ENCODE measurements around the gene CMYA5.
A peak's percentile ranks its signal among the peaks of the same experiment; 100 is the strongest.
"Not testable (repeated sequence)": the region's sequence is repeated elsewhere in the genome, so short reads cannot be mapped to it uniquely, and the experiment has no call there.

The CMYA5 gene

DNA sequence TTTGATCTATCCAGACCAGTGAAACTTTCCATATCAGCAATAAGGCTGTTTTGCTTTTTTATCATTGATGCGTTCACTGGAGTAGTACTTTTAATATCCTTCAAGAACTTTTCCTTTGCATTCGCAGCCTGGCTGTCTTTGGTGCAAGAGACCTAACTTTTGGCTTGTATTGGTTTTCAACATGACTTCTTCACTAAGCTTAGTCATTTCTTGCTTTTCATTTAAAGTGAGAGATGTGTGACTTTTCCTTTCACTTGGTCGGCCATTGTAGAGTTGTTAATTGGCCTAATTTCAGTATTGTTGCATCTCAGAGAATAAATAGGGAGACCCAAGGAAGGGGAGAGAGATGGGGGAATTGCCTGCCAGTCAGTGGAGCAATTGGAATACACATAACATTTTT, 26.4 kb upstream of the CMYA5 start:
- no peak for DNase-seq
- H3K36me3 ChIP-seq: peaks cover 4% of the 10 kb centered on the region
- H3K27ac ChIP-seq: no peak overlapping the region
- TF ChIP-seq, protein P1, sequence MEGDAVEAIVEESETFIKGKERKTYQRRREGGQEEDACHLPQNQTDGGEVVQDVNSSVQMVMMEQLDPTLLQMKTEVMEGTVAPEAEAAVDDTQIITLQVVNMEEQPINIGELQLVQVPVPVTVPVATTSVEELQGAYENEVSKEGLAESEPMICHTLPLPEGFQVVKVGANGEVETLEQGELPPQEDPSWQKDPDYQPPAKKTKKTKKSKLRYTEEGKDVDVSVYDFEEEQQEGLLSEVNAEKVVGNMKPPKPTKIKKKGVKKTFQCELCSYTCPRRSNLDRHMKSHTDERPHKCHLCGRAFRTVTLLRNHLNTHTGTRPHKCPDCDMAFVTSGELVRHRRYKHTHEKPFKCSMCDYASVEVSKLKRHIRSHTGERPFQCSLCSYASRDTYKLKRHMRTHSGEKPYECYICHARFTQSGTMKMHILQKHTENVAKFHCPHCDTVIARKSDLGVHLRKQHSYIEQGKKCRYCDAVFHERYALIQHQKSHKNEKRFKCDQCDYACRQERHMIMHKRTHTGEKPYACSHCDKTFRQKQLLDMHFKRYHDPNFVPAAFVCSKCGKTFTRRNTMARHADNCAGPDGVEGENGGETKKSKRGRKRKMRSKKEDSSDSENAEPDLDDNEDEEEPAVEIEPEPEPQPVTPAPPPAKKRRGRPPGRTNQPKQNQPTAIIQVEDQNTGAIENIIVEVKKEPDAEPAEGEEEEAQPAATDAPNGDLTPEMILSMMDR (IDR thresholded peaks at IDR 0.05; ENCODE audit: low read depth, low read length): no peak
- H3K4me3 ChIP-seq (ENCODE audit: low read depth, low read length): no peak overlapping the region
- no peaks in the 10 kb centered on the region for H3K9me3 ChIP-seq (ENCODE audit: severe bottlenecking)
- no peaks in the 10 kb centered on the region for H3K27me3 ChIP-seq (ENCODE audit: insufficient read depth, low read depth, severe bottlenecking)

DNA sequence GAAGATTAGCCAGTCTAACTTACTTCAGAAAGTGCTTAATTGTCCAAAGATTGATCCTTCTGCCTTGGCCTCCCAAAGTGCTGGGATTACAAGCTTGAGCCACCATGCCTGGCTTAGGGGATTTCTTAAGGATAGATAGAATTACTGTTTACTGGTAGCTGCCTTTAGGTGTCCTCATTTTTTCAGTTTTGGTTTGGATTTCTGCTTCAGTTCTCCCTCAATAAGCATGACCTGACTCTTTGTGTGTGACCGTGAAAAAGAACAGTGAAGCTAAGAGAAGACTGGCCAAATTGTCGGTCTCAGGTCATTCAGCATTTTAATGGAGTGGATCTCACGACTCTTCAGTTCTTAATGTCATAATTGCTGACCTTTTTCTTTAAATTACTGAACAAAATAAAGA, 22.9 kb upstream of the CMYA5 start:
- Histone ChIP-seq H3K36me3 (peaks cover 22% of the 10 kb centered on the region), H3K9me3 (ENCODE audit: severe bottlenecking) (no peaks in the 10 kb centered on the region), H3K27ac (no peak overlapping the region), H3K27me3 (ENCODE audit: insufficient read depth, low read depth, severe bottlenecking) (no peaks in the 10 kb centered on the region), H3K4me3 (ENCODE audit: low read depth, low read length) (no peak overlapping the region)
- TF ChIP-seq, protein P1 (IDR thresholded peaks at IDR 0.05; ENCODE audit: low read depth, low read length): no peak
- DNase-seq: peak; percentile 49

DNA sequence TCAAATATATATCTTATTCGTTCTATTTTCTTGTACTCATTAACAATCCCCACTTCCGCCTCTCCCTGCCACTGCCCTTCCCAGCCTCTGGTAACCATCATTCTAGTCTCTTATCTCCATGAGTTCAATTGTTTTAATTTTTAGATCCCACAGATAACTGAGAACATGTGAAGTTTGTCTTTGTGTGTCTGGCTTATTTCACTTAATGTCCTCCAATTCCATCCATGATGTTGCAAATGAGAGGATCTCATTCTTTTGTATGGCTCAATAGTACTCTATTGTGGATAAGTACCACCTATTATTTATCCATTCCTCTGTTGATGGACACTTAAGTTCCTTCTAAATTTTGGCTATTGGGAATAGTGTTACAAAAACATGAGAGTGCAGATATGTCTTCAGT, 17.2 kb upstream of the CMYA5 start:
- Histone ChIP-seq H3K4me3 (ENCODE audit: low read depth, low read length) (no peak overlapping the region), H3K27me3 (ENCODE audit: insufficient read depth, low read depth, severe bottlenecking) (no peaks in the 10 kb centered on the region), H3K36me3 (peaks cover 25% of the 10 kb centered on the region), H3K27ac (no peak overlapping the region), H3K9me3 (ENCODE audit: severe bottlenecking) (no peaks in the 10 kb centered on the region)
- TF ChIP-seq, protein P1 (IDR thresholded peaks at IDR 0.05; ENCODE audit: low read depth, low read length): no peak
- no peak for DNase-seq

DNA sequence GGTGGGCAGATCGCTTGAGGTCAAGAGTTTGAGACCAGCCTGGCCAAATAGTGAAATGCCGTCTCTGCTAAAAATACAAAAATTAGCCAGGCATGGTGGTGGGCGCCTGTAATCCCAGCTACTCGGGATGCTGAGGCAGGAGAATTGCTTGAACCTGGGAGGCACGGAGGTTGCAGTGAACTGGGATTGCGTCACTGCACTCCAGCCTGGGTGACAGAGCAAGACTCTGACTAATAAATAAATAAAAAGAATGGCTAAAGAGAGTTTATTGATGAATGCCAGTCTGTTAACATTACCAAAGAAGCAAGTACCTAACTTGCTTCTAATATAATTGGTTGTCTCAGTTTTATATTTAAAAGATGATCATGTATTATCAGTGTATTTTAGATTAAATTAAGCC, 13.3 kb upstream of the CMYA5 start:
- H3K27me3 ChIP-seq (ENCODE audit: insufficient read depth, low read depth, severe bottlenecking); H3K27ac ChIP-seq; H3K9me3 ChIP-seq (ENCODE audit: severe bottlenecking); H3K4me3 ChIP-seq (ENCODE audit: low read depth, low read length); DNase-seq: not testable (repeated sequence)
- H3K36me3 ChIP-seq: peaks cover 18% of the 10 kb centered on the region

DNA sequence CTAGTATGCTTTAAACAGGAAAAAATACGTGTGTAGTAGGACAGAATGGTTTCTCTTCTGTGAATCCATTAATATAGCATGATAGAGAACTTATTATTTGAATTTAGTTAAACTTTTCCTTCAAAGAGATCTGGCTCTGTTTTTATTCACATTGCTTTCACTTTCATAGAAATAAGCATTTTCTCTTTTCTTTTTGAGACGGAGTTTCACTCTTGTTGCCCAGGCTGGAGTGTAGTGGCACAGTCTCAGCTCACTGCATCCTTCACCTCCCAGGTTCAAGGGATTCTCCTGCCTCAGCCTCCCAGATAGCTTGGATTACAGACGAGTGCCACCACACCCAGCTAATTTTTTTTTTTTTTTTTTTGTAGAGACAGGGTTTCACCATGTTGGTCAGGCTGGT, 7.5 kb upstream of the CMYA5 start:
- H3K27ac ChIP-seq; H3K9me3 ChIP-seq (ENCODE audit: severe bottlenecking); DNase-seq; H3K27me3 ChIP-seq (ENCODE audit: insufficient read depth, low read depth, severe bottlenecking); H3K4me3 ChIP-seq (ENCODE audit: low read depth, low read length): not testable (repeated sequence)
- H3K36me3 ChIP-seq: peaks cover 34% of the 10 kb centered on the region

DNA sequence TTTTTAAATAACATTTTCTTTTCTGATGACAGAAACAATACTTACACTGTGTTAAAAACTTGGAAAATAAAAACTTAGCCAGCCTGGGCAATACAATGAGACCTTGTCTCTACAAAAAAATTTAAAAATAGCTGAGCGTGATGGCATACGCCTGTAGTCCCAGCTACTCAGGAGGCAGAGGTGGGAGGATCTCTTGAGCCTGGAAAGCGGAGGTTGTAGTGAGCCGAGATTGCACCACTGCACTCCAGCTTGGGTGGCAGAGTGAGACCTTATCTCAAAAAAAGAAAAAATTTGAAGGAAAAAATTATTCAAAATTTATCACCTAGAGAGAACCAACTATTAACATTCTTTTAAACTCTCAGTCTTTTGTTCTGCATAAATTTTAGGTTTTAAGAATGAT, 4.9 kb upstream of the CMYA5 start:
- Histone ChIP-seq H3K9me3 (ENCODE audit: severe bottlenecking) (no peaks in the 10 kb centered on the region), H3K27ac (no peak overlapping the region), H3K4me3 (ENCODE audit: low read depth, low read length) (no peak overlapping the region), H3K27me3 (ENCODE audit: insufficient read depth, low read depth, severe bottlenecking) (no peaks in the 10 kb centered on the region), H3K36me3 (peaks cover 32% of the 10 kb centered on the region)
- DNase-seq: no peak
- TF ChIP-seq, protein P1 (IDR thresholded peaks at IDR 0.05; ENCODE audit: low read depth, low read length): no peak

DNA sequence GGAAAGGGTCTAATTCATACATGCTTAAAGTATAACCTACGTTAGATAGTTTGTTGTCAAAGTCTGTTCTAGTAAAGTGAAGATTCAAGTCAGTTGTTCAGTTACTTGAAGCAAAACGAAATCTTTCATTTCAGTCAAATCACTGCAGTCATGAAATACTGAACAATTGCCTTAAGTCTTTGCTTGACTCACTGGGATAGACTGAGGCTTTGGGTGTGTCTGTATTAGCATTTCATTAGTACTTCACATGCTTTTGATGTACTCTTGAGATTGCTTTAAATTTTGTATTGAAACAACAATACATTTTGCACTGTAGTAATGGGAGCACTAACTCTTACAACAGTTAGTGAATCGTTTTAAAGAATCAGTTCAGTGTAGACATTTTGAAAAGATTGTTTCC, 4.0 kb upstream of the CMYA5 start:
- TF ChIP-seq, protein P1 (IDR thresholded peaks at IDR 0.05; ENCODE audit: low read depth, low read length): no peak
- Histone ChIP-seq H3K36me3 (peaks cover 32% of the 10 kb centered on the region), H3K9me3 (ENCODE audit: severe bottlenecking) (no peaks in the 10 kb centered on the region), H3K27me3 (ENCODE audit: insufficient read depth, low read depth, severe bottlenecking) (no peaks in the 10 kb centered on the region), H3K4me3 (ENCODE audit: low read depth, low read length) (no peak overlapping the region), H3K27ac (no peak overlapping the region)
- DNase-seq: no peak
